PC-9 (cell line): ENCODE results near the gene LRRC46.

Experiments used
- CTCF ChIP-seq: fragments of 200-600 bp; sonication (generic); conservative IDR thresholded peaks from 2 replicates; pipeline ENCODE4 v1.6.1; 2017; ENCODE audit warnings: mixed run types, antibody characterized with exemption, mild to moderate bottlenecking, moderate library complexity
- EZH2 ChIP-seq: fragments of 200-600 bp; sonication (generic); IDR thresholded peaks from 2 replicates; pipeline ENCODE4 v1.8.0; 2017; ENCODE audit warnings: antibody characterized with exemption, low read depth

GRCh38 chr17:47816947-47817346 lies 14.5 kb upstream of the LRRC46 start:
- TF ChIP-seq EZH2 (no peak), CTCF (no peak)
